Measurements from ENCODE around the gene FMNL2.
"Not testable (repeated sequence)": the region's sequence is repeated elsewhere in the genome, so short reads cannot be mapped to it uniquely, and the experiment has no call there.

The FMNL2 gene

DNA sequence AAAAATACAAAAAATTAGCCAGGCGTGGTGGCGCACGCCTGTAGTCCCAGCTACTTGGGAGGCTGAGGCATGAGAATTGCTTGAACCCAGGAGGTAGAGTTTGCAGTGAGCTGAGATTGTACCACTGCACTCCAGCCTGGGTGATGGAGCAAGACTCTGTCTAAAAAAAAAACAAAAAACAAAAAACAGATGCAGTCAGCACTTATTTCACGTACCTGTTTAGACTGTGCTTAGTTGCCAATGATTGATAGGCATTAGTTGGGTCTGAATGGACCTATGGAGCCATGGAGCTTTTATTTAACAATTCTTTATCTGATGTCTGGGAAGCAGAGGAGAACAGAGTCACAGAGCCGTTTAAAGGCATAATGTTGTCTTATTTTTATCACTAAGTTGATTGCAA, 139.5 kb downstream of the FMNL2 start:
- not testable (repeated sequence) for H3K9ac ChIP-seq (ENCODE audit: low read depth, low read length); H3K27me3 ChIP-seq (ENCODE audit: control insufficient read depth, insufficient read depth, low read length); H3K27ac ChIP-seq (ENCODE audit: low read depth, low read length); H3K9me3 ChIP-seq (ENCODE audit: control insufficient read depth, insufficient read depth, low read length); H3K4me3 ChIP-seq (ENCODE audit: low read depth, low read length); H3K36me3 ChIP-seq (ENCODE audit: control insufficient read depth, insufficient read depth, low read length)
- H3K4me1 ChIP-seq (ENCODE audit: control insufficient read depth, insufficient read depth, low read length), result peaks cover 30% of the 10 kb centered on the region

DNA sequence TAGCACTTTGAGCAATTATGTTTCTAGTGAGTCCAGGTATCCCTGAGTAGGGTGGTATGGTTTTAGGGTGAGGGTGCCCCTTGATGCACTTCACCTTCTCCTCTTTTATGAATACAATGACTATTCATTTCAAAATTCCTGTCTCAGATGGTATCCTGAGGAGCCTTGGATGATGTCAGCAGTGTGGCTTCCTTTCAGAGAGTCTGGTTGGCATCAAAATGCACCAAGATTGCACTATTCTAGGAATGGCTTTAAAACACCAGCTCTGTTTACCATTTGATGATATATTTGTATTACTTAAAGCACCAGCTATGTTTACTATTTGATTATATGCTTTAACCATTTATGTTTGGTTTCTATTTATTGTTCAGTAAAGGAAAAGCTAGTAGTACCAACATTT, 141.0 kb downstream of the FMNL2 start:
- no peak overlapping the region for H3K4me3 ChIP-seq (ENCODE audit: low read depth, low read length)

DNA sequence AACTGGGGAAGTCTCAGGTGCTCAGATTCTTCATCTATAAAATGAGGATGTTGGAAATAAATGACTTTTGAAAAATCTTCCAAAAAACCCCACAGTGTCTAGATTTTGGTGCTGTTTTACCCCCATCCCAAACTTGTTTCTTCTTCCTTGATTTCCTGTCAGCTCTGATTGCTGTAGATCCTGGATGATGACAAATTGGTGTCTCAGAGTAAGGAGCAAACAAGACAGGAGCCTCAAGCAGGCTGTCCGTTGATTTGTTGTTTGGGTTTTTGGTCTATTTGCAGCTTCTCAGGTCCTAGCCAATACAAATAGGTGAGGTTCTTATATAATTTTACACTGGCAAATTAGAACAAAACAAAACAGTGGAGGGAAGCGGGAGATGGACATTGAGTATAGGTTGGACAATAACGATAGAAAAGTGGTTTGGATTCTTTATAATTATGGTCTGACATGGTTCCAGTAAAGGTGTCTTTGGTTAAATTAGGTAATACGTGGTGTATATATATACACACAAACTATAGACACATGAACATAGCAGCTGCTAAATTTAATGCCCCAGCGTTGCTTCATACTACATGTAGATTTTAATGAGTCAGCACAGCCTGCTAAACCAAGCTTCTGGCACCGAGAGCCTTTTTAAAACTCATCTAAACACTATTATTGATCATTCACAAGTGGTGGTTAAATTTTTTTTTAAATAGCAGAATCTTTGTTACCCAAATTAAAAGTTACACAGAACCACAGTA, 142.5 kb downstream of the FMNL2 start:
- Histone ChIP-seq H3K36me3 (ENCODE audit: control insufficient read depth, insufficient read depth, low read length) (no peaks in the 10 kb centered on the region), H3K27ac (ENCODE audit: low read depth, low read length) (no peak overlapping the region), H3K4me1 (ENCODE audit: control insufficient read depth, insufficient read depth, low read length) (peaks cover 13% of the 10 kb centered on the region), H3K9me3 (ENCODE audit: control insufficient read depth, insufficient read depth, low read length) (no peaks in the 10 kb centered on the region), H3K9ac (ENCODE audit: low read depth, low read length) (no peak overlapping the region), H3K27me3 (ENCODE audit: control insufficient read depth, insufficient read depth, low read length) (no peaks in the 10 kb centered on the region), H3K4me3 (ENCODE audit: low read depth, low read length) (no peak overlapping the region)

More for the DNA sequence above, 141.0 kb downstream of the FMNL2 start:
- Histone ChIP-seq H3K9ac (ENCODE audit: low read depth, low read length) (no peak overlapping the region), H3K27me3 (ENCODE audit: control insufficient read depth, insufficient read depth, low read length) (no peaks in the 10 kb centered on the region), H3K4me1 (ENCODE audit: control insufficient read depth, insufficient read depth, low read length) (peaks cover 16% of the 10 kb centered on the region), H3K36me3 (ENCODE audit: control insufficient read depth, insufficient read depth, low read length) (no peaks in the 10 kb centered on the region), H3K9me3 (ENCODE audit: control insufficient read depth, insufficient read depth, low read length) (no peaks in the 10 kb centered on the region), H3K27ac (ENCODE audit: low read depth, low read length) (no peak overlapping the region)

DNA sequence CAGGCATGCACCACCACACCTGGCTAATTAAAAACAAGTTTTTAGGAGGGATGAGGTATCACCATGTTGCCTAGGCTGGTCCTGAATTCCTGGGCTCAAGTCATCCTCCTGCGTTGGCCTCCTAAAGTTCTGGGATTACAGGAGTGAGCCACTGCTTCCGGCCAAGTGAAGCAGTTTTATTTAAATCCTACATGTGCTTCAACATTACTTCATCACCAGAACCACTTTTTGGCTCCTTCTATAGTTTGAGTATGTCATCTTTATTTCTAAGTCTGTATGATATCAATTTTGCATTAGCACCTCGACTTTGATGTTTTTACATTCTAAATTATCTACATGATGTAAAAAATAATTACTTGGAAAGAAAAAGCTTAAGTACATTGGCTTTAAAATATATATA, 144.3 kb downstream of the FMNL2 start:
- no peaks in the 10 kb centered on the region for H3K27me3 ChIP-seq (ENCODE audit: control insufficient read depth, insufficient read depth, low read length)
- H3K36me3 ChIP-seq (ENCODE audit: control insufficient read depth, insufficient read depth, low read length), result no peaks in the 10 kb centered on the region
- no peak overlapping the region for H3K4me3 ChIP-seq (ENCODE audit: low read depth, low read length)
- H3K4me1 ChIP-seq (ENCODE audit: control insufficient read depth, insufficient read depth, low read length), result peaks cover 14% of the 10 kb centered on the region
- H3K9ac ChIP-seq (ENCODE audit: low read depth, low read length), result no peak overlapping the region
- H3K27ac ChIP-seq (ENCODE audit: low read depth, low read length), result no peak overlapping the region
- H3K9me3 ChIP-seq (ENCODE audit: control insufficient read depth, insufficient read depth, low read length), result no peaks in the 10 kb centered on the region

- H3K9ac ChIP-seq (ENCODE audit: low read depth, low read length), result no peak overlapping the region
- H3K36me3 ChIP-seq (ENCODE audit: control insufficient read depth, insufficient read depth, low read length), result no peaks in the 10 kb centered on the region
- no peak overlapping the region for H3K4me3 ChIP-seq (ENCODE audit: low read depth, low read length)
- peaks cover 20% of the 10 kb centered on the region for H3K4me1 ChIP-seq (ENCODE audit: control insufficient read depth, insufficient read depth, low read length)
- no peak overlapping the region for H3K27ac ChIP-seq (ENCODE audit: low read depth, low read length)
- no peaks in the 10 kb centered on the region for H3K9me3 ChIP-seq (ENCODE audit: control insufficient read depth, insufficient read depth, low read length)
- no peaks in the 10 kb centered on the region for H3K27me3 ChIP-seq (ENCODE audit: control insufficient read depth, insufficient read depth, low read length)
These were observed 145.9 kb downstream of the FMNL2 start for GRCh38 chr2:152480821-152481399.

DNA sequence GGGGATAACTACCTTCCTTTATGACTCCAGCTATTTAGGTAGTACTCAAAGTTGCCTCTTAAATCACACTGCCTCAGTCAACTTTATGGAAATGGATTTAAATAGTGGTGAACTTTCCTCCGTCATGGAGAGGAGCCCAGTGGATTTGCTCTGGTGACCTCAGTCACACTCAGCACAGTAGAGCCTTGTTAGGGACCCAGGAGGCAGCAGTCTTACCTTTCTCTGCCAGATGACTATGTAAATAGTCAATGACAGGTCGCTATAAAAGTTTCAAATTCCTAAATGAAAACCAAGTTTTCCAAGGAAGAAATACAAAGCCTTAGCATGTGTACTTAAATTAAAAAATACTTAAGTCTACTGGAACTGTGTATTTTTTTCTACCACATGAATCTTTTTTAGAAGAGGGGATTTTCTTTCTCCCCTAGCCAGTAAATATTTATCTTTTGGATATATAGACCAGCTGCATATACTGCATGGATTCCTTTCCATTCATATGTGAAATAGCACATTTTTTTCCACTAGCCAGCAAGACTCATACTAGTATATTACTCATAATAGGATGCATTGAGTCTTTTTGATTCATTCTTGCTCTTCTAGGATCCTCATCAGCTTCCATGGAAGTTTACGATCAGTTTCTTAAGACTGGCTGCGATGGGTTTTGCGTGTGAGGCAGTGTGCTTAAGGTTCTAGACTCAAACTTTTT, 147.1 kb downstream of the FMNL2 start:
- Histone ChIP-seq H3K36me3 (ENCODE audit: control insufficient read depth, insufficient read depth, low read length) (no peaks in the 10 kb centered on the region), H3K9ac (ENCODE audit: low read depth, low read length) (no peak overlapping the region), H3K9me3 (ENCODE audit: control insufficient read depth, insufficient read depth, low read length) (no peaks in the 10 kb centered on the region), H3K4me3 (ENCODE audit: low read depth, low read length) (no peak overlapping the region), H3K4me1 (ENCODE audit: control insufficient read depth, insufficient read depth, low read length) (peaks cover 27% of the 10 kb centered on the region), H3K27me3 (ENCODE audit: control insufficient read depth, insufficient read depth, low read length) (no peaks in the 10 kb centered on the region), H3K27ac (ENCODE audit: low read depth, low read length) (no peak overlapping the region)

DNA sequence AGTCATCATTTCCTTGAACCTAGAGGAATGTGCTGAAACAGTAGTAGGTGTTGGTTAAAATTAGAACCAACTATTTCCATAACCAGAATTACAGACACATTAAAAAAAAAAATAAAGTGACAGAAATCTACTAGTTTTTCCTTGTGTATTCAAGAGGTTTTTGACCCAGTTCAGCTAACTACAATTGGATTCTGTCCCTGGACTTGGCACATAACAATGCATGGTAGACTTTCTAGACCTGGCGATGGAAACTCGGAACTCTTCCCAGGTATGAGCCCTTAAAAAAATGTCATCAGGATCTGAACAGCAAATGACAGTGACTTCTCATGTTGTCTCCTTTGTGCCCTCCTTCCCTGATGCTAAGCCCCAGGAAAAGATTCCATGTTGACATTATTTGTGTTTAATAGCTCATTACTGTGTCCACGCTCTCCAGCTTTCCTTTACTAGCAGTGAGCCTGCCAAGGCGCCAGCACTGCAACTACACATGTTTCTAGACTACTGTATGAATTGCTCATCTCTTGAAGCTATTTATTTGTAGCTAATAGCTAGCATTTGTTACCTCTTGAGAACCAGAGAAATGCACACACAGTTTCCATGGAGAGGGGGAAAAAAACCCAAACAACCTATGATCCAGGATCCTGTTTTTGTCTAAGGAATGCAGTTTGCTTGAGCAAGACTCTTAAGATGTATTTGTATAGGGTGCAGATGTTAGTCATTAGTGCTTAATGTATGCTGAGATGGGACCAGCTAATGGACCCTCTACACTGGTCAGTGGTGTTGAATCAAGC, 148.5 kb downstream of the FMNL2 start:
- no peak overlapping the region for H3K9ac ChIP-seq (ENCODE audit: low read depth, low read length)
- no peaks in the 10 kb centered on the region for H3K27me3 ChIP-seq (ENCODE audit: control insufficient read depth, insufficient read depth, low read length)
- peaks cover 27% of the 10 kb centered on the region for H3K4me1 ChIP-seq (ENCODE audit: control insufficient read depth, insufficient read depth, low read length)
- H3K27ac ChIP-seq (ENCODE audit: low read depth, low read length), result no peak overlapping the region
- H3K9me3 ChIP-seq (ENCODE audit: control insufficient read depth, insufficient read depth, low read length), result no peaks in the 10 kb centered on the region
- H3K4me3 ChIP-seq (ENCODE audit: low read depth, low read length), result no peak overlapping the region
- no peaks in the 10 kb centered on the region for H3K36me3 ChIP-seq (ENCODE audit: control insufficient read depth, insufficient read depth, low read length)

DNA sequence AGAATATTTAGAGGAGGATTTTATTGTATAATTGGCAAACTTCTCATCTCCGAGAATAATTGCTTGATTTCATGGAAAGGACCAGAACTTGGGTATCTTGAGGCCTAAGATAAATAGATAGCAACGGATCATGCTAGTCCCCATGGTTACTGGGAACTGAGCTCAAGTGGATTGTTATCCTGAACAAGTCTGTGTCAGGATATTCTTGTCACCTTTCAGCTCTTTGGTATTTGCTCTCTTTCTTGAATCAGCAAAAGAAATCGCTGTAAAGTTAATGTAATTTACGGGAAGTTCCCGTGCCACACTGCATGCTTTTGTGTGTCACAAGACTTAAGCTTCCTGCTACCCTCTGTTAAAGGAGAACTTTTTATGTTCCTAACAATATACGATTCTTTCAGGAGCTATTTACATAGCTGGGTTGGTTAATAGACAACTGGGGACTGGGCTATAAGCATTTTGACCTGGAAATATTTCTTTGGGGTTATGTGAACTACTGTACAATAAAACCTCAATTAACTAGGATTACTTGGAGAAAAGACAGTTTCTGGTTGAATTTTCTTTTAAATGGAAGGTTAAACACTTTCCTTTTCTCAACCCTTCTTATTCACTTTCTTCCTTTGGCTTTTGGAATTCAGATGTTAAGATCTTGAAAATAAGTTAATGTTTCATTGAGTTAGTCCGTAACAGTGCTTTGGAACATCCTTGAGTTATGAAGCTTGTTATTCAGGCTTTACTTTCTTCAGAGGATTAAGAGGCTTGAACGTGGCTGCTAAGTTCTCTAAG, 151.2 kb downstream of the FMNL2 start:
- Histone ChIP-seq H3K27ac (ENCODE audit: low read depth, low read length) (no peak overlapping the region), H3K36me3 (ENCODE audit: control insufficient read depth, insufficient read depth, low read length) (no peaks in the 10 kb centered on the region), H3K4me1 (ENCODE audit: control insufficient read depth, insufficient read depth, low read length) (peaks cover 49% of the 10 kb centered on the region), H3K9ac (ENCODE audit: low read depth, low read length) (no peak overlapping the region), H3K4me3 (ENCODE audit: low read depth, low read length) (no peak overlapping the region), H3K9me3 (ENCODE audit: control insufficient read depth, insufficient read depth, low read length) (no peaks in the 10 kb centered on the region), H3K27me3 (ENCODE audit: control insufficient read depth, insufficient read depth, low read length) (no peaks in the 10 kb centered on the region)

DNA sequence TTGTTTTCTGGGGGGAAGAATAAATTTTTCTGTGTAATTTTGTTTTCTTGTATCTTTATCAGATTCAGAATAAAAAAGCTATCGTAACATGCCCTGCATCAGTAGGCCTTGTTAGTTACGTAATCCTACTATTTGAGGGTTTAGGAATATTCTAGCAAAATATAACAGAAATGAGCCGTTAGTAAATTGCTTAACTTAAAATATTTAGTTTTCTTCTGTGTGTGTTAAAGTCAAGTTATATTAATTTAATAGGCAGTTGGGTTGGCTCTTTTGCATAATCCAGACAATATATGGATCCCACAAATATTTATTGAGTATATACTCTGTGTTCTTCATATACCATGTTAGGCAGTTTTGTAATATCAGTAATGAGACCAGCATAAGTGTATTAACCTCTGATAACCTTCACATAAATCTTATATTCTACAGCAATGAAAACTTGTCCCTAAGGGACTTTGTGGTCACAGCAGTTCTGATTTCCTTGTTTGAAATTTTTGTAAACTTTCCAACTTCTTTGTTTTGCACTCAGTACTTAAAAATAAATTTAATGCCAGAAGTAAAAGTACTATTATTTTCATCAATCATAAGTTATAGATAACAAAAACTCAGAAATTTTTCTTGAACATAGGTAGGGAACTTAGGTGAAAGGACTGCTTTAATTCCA, 151.9 kb downstream of the FMNL2 start:
- Histone ChIP-seq H3K27ac (ENCODE audit: low read depth, low read length) (no peak overlapping the region), H3K4me1 (ENCODE audit: control insufficient read depth, insufficient read depth, low read length) (peaks cover 48% of the 10 kb centered on the region), H3K4me3 (ENCODE audit: low read depth, low read length) (no peak overlapping the region), H3K9me3 (ENCODE audit: control insufficient read depth, insufficient read depth, low read length) (no peaks in the 10 kb centered on the region), H3K36me3 (ENCODE audit: control insufficient read depth, insufficient read depth, low read length) (no peaks in the 10 kb centered on the region), H3K9ac (ENCODE audit: low read depth, low read length) (no peak overlapping the region), H3K27me3 (ENCODE audit: control insufficient read depth, insufficient read depth, low read length) (no peaks in the 10 kb centered on the region)

GRCh38 chr2:152488075-152488474, 153.1 kb downstream of the FMNL2 start:
- Histone ChIP-seq H3K27me3 (ENCODE audit: control insufficient read depth, insufficient read depth, low read length) (no peaks in the 10 kb centered on the region), H3K36me3 (ENCODE audit: control insufficient read depth, insufficient read depth, low read length) (no peaks in the 10 kb centered on the region), H3K9ac (ENCODE audit: low read depth, low read length) (no peak overlapping the region), H3K4me3 (ENCODE audit: low read depth, low read length) (no peak overlapping the region), H3K27ac (ENCODE audit: low read depth, low read length) (no peak overlapping the region), H3K4me1 (ENCODE audit: control insufficient read depth, insufficient read depth, low read length) (peaks cover 52% of the 10 kb centered on the region), H3K9me3 (ENCODE audit: control insufficient read depth, insufficient read depth, low read length) (no peaks in the 10 kb centered on the region)
